Activated T-cell treated with anti-CD3 and anti-CD28 coated beads, Interleukin-2, amount 50 U/mL, for 24 hours (primary cell): ENCODE measurements around the gene EZH2.

Experiments used
- DNase-seq: peaks from one replicate; pipeline ENCODE4 v3.0.0-alpha.2; 2020
- H3K27ac Mint-ChIP-seq: 2 replicates; pipeline ENCODE4 v1.8.0; 2020; ENCODE audit warnings: mild to moderate bottlenecking, mixed read lengths
- H3K27me3 Mint-ChIP-seq: 2 replicates; pipeline ENCODE4 v1.8.0; 2020; ENCODE audit warnings: mixed read lengths
- H3K36me3 Mint-ChIP-seq: 2 replicates; pipeline ENCODE4 v1.8.0; 2020; ENCODE audit warnings: low read depth, mixed read lengths
- H3K4me1 Mint-ChIP-seq: 2 replicates; pipeline ENCODE4 v1.8.0; 2020; ENCODE audit warnings: low read depth, mixed read lengths
- H3K4me3 Mint-ChIP-seq: 2 replicates; pipeline ENCODE4 v1.8.0; 2020; ENCODE audit warnings: mild to moderate bottlenecking, moderate library complexity, mixed read lengths
- H3K9me3 Mint-ChIP-seq: 2 replicates; pipeline ENCODE4 v1.8.0; 2020; ENCODE audit warnings: mixed read lengths

EZH2 gene

DNA sequence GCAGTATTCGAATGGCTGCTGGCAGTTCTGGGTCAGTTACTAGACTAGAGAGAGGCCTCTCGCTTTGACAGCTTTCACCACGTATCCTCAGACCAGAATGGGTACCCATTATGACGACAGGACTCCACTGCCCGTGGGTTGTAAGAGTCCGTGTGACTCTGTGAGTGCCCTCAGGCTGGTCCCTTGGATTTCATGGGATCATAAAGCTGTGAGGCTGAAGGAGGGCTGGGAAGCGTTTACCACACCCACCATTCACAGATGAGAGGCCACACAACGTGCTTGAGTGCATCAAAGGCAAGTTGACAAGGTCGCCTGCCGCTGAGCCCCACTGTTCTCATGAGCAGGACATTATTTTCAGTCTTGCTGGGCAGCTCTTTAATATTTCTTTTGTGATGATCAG lies 87.2 kb downstream of the EZH2 start:
- Mint-ChIP-seq H3K36me3 (peaks cover 99% of the 10 kb centered on the region), H3K27me3 (no peaks in the 10 kb centered on the region), H3K4me1 (peaks cover 5% of the 10 kb centered on the region), H3K4me3 (no peak overlapping the region), H3K27ac (peak overlapping the region; percentile 77), H3K9me3 (no peaks in the 10 kb centered on the region)
- DNase-seq = no peak

DNA sequence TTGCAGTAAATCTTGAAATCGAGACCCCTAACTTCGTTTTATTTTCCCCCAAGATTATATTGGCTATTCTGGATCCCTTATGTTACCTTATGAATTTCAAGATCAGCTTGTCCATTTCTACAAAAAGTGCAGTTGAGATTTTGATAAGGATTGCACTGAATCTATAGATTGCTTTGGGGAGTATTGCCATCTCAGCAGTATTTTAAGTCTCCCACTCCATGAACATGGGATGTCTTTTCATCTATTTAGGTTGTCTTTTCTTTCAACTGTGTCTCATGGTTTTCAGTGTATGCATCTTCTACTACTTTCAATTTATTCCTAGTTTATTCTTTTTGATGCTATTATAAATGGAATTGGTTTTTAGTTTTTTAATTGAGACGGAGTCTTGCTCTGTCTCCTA lies 89.6 kb downstream of the EZH2 start:
- no peak for DNase-seq
- no peaks in the 10 kb centered on the region for H3K27me3 Mint-ChIP-seq
- H3K9me3 Mint-ChIP-seq = no peaks in the 10 kb centered on the region
- H3K27ac Mint-ChIP-seq = no peak overlapping the region
- no peak overlapping the region for H3K4me3 Mint-ChIP-seq
- peaks cover 5% of the 10 kb centered on the region for H3K4me1 Mint-ChIP-seq
- H3K36me3 Mint-ChIP-seq = peaks cover 99% of the 10 kb centered on the region

DNA sequence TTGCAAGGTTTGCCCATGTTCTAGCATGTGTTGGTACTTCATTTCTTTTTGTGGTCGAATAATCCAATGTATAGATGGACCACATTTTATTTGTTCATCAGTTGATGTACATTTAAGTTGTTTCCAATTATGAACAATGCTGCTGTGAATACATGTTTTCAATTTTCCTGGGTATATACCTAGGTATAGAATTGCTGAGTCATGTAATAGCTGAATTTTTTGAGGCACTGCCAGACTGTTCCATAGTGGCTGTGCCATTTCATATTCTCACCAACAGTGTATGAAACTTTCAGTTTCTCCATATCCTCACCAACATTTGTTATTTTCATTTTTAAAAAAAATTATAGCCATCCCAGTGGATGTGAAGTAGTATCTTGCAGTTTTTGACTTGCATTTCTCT lies 90.5 kb downstream of the EZH2 start:
- no peak overlapping the region for H3K4me3 Mint-ChIP-seq
- no peaks in the 10 kb centered on the region for H3K9me3 Mint-ChIP-seq
- peaks cover 99% of the 10 kb centered on the region for H3K36me3 Mint-ChIP-seq
- H3K27me3 Mint-ChIP-seq = no peaks in the 10 kb centered on the region
- peaks cover 5% of the 10 kb centered on the region for H3K4me1 Mint-ChIP-seq
- H3K27ac Mint-ChIP-seq = peak overlapping the region; percentile 75
- DNase-seq = no peak

DNA sequence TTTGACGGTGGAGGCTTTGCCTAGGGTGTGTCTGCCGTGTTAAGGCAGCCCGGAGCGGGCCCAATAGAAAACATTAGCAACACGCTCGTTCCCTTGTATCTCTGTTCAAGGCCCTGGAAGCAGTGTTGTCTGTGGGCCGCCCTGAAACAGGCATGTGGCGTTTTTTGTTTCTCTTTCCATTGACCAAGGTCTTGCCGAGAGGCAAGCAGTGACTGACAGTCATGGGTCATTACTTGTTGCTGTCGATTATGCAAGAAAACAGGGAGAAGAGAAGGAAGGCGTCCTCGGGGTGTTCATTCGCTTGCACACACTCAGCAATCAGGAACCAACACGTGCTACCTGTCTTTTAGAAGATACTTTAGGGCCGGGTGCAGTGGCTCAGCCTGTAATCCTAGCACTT lies 92.5 kb downstream of the EZH2 start:
- DNase-seq = no peak
- no peaks in the 10 kb centered on the region for H3K9me3 Mint-ChIP-seq
- no peak overlapping the region for H3K4me3 Mint-ChIP-seq
- peaks cover 5% of the 10 kb centered on the region for H3K4me1 Mint-ChIP-seq
- peak overlapping the region; percentile 17 for H3K27ac Mint-ChIP-seq
- H3K27me3 Mint-ChIP-seq = no peaks in the 10 kb centered on the region
- peaks cover 99% of the 10 kb centered on the region for H3K36me3 Mint-ChIP-seq

DNA sequence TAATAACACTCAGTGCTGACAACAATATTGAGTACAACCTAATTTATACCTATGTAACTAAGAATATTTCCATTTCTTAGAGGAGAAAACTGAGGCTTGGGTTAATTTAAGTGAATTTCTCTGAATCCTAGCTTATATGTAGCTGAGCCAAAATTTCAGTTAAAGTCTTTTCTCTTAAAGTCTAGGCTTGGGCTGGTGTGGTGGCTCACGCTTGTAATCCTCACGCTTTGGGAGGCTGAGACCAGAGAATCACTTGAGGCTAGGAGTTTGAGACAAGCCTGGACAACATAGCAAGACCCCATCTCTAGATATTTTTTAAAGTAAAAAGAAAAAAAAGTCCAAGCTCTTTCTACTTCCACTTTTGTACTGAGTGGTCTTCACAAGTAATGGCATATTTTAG lies 93.2 kb downstream of the EZH2 start:
- Mint-ChIP-seq H3K36me3 (peaks cover 99% of the 10 kb centered on the region), H3K27ac (no peak overlapping the region), H3K4me3 (no peak overlapping the region), H3K9me3 (no peaks in the 10 kb centered on the region), H3K27me3 (no peaks in the 10 kb centered on the region), H3K4me1 (peaks cover 5% of the 10 kb centered on the region)
- DNase-seq = no peak

DNA sequence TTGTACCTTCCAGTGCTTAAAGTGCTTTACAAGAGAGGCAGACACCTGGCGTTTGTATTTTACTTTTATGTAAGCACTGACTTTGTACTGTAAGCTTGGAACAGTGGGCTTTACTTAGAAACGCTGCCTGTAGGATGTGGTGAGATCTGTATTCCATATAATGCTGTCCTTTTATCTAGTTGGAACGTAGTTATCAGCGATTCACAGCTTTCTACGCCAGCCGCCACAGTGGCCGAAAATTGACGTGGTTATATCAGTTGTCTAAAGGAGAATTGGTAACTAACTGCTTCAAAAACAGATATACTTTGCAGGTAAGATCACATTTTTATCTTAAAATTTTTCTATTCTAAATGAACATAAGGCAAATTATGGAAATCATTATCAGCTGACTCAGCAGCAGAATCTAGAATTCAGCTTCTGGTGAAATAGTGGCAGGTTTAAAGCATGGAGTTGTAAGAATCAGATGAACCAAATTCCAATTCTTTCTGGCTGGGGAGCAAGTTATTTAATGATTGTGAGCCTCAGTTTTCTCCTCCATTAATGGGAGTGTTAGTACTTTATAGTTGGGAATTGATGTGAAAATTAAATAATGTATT lies 93.9 kb downstream of the EZH2 start:
- no peak overlapping the region for H3K4me3 Mint-ChIP-seq
- no peak for DNase-seq
- H3K27me3 Mint-ChIP-seq = no peaks in the 10 kb centered on the region
- H3K36me3 Mint-ChIP-seq = peaks cover 100% of the 10 kb centered on the region
- H3K9me3 Mint-ChIP-seq = no peaks in the 10 kb centered on the region
- H3K27ac Mint-ChIP-seq = no peak overlapping the region
- peaks cover 5% of the 10 kb centered on the region for H3K4me1 Mint-ChIP-seq

DNA sequence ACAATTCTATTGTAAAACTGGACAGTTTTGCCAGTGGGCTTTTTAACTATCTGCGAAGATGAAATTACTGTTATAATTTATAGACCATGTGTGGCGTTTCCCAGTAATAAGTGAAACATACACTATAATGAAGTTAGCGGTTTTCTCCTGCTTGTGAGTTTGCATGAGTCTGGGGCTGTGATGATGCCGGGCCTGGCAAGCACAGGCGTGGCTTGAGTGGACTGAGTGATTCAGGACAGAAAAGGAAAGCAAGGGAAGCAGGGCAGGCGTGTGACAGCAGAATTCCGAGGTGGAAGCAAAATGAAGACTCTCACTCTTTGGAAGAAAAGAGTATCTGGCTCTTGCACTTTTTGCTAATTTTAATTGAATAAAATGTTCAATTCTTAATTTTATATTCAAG lies 94.9 kb downstream of the EZH2 start:
- Mint-ChIP-seq H3K36me3 (peaks cover 99% of the 10 kb centered on the region), H3K9me3 (no peaks in the 10 kb centered on the region), H3K4me1 (peaks cover 5% of the 10 kb centered on the region), H3K4me3 (no peak overlapping the region), H3K27me3 (no peaks in the 10 kb centered on the region), H3K27ac (no peak overlapping the region)
- no peak for DNase-seq

DNA sequence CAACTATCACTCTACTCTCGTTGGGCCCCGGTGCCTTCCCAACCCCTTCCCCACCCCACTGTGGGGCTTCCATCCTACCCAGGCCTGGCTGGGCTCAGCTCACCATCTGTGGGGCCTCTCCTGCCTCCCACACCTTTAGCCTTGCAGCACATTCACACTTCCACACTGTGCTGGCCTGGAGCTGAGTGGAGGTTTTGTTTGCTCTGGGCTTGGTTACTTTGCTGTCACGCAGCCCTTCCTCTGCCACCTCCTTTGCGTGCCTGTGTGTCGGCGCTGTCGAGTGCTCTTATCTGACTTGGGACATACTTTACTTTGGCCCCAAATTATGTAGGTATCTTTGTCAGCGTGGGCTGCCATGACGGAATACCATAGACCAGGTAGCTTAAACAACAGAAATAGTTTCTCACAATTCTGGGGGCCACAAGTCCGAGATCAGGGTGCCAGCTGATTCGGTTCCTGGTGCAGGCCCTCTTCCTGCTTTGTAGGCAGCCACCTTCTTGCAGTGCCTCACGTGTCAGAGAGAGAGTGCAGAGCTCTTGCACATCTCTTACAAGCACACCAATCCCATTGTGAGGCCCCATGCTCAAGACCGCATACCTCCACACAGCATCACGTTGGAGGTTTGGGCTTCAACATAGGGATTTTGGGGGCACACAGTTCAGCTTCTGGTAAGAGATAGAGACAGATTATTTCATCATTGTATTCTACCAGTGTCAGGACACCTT lies 96.4 kb downstream of the EZH2 start:
- no peaks in the 10 kb centered on the region for H3K27me3 Mint-ChIP-seq
- H3K4me3 Mint-ChIP-seq = no peak overlapping the region
- peak overlapping the region; percentile 19 for H3K27ac Mint-ChIP-seq
- peaks cover 97% of the 10 kb centered on the region for H3K36me3 Mint-ChIP-seq
- H3K9me3 Mint-ChIP-seq = no peaks in the 10 kb centered on the region
- no peak for DNase-seq
- H3K4me1 Mint-ChIP-seq = no peaks in the 10 kb centered on the region

DNA sequence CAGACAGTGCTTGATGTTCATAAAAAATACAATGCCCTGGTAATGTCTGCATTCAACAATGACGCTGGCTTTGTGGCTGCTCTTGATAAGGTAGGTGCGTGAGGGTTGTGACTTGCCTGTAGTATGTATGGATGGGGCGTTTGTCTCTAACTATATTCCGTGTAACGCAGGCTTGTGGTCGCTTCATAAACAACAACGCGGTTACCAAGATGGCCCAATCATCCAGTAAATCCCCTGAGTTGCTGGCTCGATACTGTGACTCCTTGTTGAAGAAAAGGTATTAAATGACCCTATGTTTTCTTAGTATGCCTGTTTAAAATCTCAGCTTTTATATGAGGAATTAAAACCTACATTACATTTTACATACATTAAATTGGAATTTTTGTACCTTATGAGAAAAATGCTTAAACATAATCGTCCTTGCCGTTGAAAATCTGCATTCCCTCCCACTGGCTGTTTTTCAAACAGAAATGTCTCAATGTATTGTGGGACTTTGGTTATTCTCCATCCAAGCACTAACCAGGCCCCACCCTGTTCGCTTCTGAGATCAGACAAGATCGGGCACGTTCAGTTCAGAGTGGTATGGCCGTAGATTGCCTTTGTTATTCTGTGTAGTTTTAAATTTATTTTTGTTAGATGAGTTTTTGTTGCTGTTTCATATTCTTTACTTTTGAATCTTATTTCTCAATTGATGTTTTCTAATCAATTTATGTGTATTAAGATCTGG lies 100.1 kb downstream of the EZH2 start:
- no peak for DNase-seq
- no peak overlapping the region for H3K27ac Mint-ChIP-seq
- H3K4me1 Mint-ChIP-seq = no peaks in the 10 kb centered on the region
- no peak overlapping the region for H3K4me3 Mint-ChIP-seq
- peaks cover 90% of the 10 kb centered on the region for H3K36me3 Mint-ChIP-seq
- H3K27me3 Mint-ChIP-seq = no peaks in the 10 kb centered on the region
- H3K9me3 Mint-ChIP-seq = no peaks in the 10 kb centered on the region

DNA sequence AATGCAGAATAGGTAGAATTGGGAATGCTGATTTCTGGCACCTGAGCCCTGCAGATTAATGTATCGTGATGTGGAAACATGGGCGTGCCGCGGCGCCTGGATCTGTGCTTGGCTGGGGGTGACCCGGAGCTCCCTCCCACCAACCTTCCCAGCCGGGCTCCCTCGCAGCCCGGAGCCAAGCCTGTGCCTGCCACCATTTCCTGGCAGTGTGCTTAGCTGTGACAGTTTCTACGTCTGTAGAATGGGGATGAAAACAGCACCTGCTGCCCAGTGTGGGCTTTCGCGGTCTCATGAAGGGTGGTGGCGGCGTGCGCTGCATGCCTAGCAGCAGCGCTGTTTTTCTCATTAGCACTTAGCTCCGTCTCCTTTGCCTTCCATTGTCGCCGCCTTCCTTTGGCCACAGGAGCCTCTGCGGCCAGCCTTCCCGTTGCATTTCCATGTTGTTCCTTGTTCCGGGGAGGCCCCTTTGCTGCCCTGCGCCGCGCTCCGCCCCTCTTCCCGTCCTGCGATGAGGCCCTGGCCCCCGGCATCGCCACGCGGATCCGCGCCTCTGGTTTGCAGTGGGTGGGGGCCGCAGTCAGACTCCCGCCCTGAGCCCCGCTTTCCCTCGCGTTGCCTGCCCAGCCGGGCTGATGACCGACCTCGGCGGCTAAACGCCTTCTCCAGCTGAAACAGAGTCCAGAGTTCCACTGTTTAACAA lies 101.2 kb downstream of the EZH2 start:
- Mint-ChIP-seq H3K9me3 (no peaks in the 10 kb centered on the region), H3K27ac (no peak overlapping the region), H3K4me3 (no peak overlapping the region), H3K27me3 (no peaks in the 10 kb centered on the region), H3K4me1 (no peaks in the 10 kb centered on the region), H3K36me3 (peaks cover 89% of the 10 kb centered on the region)
- no peak for DNase-seq

DNA sequence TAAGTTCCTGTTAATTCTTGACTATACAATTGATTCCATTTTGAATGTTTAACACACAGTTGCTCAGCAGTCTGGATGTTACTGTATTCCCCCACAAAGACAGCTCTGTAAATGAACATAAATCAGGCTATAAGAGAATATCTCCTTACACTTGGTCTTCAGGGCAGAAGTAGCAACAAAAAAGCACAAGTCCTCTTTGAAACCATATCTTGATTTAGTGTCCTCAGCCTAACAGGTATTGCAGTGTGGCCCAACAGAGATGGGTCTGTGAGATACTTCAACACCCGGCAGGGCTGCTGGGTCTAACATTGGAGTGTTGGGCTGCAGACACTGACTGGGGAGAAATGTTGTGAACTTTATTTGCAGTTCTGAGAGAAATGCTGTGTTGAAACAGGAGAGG lies 109.6 kb downstream of the EZH2 start:
- no peak overlapping the region for H3K4me3 Mint-ChIP-seq
- no peaks in the 10 kb centered on the region for H3K9me3 Mint-ChIP-seq
- peaks cover 96% of the 10 kb centered on the region for H3K36me3 Mint-ChIP-seq
- H3K27me3 Mint-ChIP-seq = no peaks in the 10 kb centered on the region
- peak overlapping the region; percentile 12 for H3K27ac Mint-ChIP-seq
- DNase-seq = no peak
- peaks cover 41% of the 10 kb centered on the region for H3K4me1 Mint-ChIP-seq

DNA sequence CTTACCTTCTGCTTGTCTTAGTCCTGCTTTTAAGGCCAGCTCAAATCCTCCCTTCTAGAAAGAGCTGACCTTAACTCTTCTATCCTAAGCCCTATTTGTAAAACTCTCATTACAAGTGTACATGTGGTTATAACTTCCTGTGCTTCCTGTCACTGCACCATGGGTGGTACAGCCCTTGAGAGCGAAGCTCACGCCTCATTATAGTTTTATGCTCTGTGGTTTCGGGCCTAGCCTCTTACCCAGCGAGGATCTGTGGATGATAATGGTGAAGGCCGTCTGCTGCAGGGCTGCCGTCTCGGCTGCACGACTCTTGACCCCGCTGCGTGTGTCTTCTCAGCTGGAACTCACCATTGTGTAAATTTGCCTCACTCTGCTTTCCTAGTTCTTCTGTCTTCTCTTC lies 110.8 kb downstream of the EZH2 start:
- Mint-ChIP-seq H3K4me3 (no peak overlapping the region), H3K4me1 (peaks cover 41% of the 10 kb centered on the region), H3K27ac (peak overlapping the region; percentile 84), H3K9me3 (no peaks in the 10 kb centered on the region), H3K36me3 (peaks cover 93% of the 10 kb centered on the region), H3K27me3 (no peaks in the 10 kb centered on the region)
- DNase-seq = no peak

DNA sequence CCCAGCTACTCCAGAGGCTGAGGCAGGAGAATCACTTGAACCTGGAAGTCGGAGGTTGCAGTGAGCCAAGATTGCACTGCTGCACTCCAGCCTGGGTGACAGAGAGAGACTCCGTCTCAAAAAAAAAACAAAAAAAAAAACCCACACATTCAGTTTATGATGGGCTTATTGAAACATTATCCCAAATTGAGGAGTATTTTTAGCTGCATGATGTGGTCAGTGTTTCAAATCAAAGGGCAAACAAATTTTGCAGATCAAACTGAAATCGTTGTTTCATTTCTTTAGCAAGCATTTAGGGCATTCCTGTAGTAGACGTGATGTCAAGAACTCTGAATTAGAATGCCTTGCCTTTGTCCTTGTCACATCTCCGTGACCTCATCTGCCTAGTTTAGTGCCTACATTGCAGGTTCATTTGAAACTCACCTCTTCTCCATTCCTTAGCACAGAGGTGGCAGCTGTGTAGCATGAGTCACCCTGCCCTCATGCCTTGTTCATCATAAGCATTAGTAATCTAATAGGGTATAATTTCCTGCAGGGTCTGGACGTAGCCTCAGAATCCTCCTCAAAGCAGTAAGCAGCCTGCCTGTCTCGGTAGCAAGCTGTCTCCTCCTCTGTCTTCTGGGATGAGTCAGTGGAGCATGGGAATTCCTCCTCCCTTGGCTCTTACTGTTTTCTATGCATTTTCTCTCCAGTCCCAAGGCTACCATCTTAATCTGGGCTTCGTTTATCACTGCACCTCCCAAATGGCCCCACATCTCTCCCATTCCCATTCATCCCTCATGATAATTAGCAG lies 111.6 kb downstream of the EZH2 start:
- peaks cover 40% of the 10 kb centered on the region for H3K4me1 Mint-ChIP-seq
- no peaks in the 10 kb centered on the region for H3K9me3 Mint-ChIP-seq
- peak; percentile 45 for DNase-seq
- H3K36me3 Mint-ChIP-seq = peaks cover 96% of the 10 kb centered on the region
- H3K27ac Mint-ChIP-seq = peak overlapping the region; percentile 84
- H3K27me3 Mint-ChIP-seq = no peaks in the 10 kb centered on the region
- no peak overlapping the region for H3K4me3 Mint-ChIP-seq

DNA sequence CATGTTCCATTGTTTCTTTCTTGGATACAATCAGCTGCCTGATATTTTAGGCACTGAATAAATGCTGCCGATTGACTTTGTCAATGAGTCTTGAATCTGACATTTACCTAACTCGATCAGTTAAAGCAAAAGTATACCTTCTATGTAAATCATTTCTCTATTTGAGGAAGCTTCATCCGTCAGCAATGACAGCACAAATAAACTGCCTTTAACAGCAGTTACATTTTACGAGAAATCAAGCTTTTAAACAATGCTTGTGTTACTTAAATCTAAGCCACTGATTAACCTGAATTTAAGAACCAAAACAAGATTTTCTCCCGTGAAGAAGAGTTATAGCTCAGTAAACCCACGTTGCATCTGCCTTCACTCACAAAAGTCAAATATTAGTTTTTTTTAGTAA lies 114.1 kb downstream of the EZH2 start:
- H3K4me3 Mint-ChIP-seq = no peak overlapping the region
- peak overlapping the region; percentile 29 for H3K27ac Mint-ChIP-seq
- H3K9me3 Mint-ChIP-seq = no peaks in the 10 kb centered on the region
- H3K36me3 Mint-ChIP-seq = peaks cover 92% of the 10 kb centered on the region
- no peak for DNase-seq
- no peaks in the 10 kb centered on the region for H3K27me3 Mint-ChIP-seq
- peaks cover 31% of the 10 kb centered on the region for H3K4me1 Mint-ChIP-seq
